Keratinocyte (primary cell): ENCODE data around the gene DCTN4. TPM values are rescaled to one million over a fixed set of nuclear protein-coding genes. Genes with fewer than 3 reads are reported as not detected.

Experiments
- DNase-seq: peaks from one replicate; pipeline ENCODE4 v3.0.0-alpha.2; 2011; ENCODE audit warnings: low read depth, missing footprints, low spot score
- FAIRE-seq: peaks from 2 replicates; lab custom pipeline; 2011; peaks lifted over from hg19 to GRCh38; lab: Jason Lieb, UNC
- H2AFZ ChIP-seq: 2 replicates; pipeline ENCODE4 v1.6.0; 2012; ENCODE audit warnings: low read length, control low read depth, inconsistent platforms; ENCODE audit not compliant: control insufficient read depth
- H3K27ac ChIP-seq: 2 replicates; pipeline ENCODE4 v1.5.1; 2011; ENCODE audit warnings: low read length; ENCODE audit not compliant: control insufficient read depth, insufficient read depth
- H3K27me3 ChIP-seq: 3 replicates; pipeline ENCODE4 v1.6.0; 2011; ENCODE audit warnings: low read length; ENCODE audit not compliant: control insufficient read depth, insufficient read depth; ENCODE audit errors: extremely low read depth
- H3K36me3 ChIP-seq, 2 experiments: 2 replicates in 1 of 2; 3 replicates in 1 of 2; pipeline ENCODE4 v1.5.1; 2011; ENCODE audit warnings: low read length in 2 of 2, mild to moderate bottlenecking in 1 of 2; ENCODE audit not compliant: control insufficient read depth in 2 of 2, insufficient read depth in 2 of 2; ENCODE audit errors: extremely low read depth in 1 of 2
- H3K4me1 ChIP-seq: 3 replicates; pipeline ENCODE4 v1.5.1; 2011; ENCODE audit warnings: low read length; ENCODE audit not compliant: control insufficient read depth, insufficient read depth; ENCODE audit errors: extremely low read depth
- H3K4me2 ChIP-seq: 3 replicates; pipeline ENCODE4 v1.6.0; 2011; ENCODE audit warnings: low read depth, low read length; ENCODE audit not compliant: control insufficient read depth, insufficient read depth; ENCODE audit errors: extremely low read depth
- H3K4me3 ChIP-seq, 3 experiments: fragments of 200-600 bp in 1 of 3; sonication (generic) in 1 of 3; 2 replicates in 2 of 3; 3 replicates in 1 of 3; pipeline ENCODE4 v1.5.1; 2011 to 2016; ENCODE audit warnings: low read length in 3 of 3, mild to moderate bottlenecking in 3 of 3, control low read depth in 2 of 3, inconsistent platforms in 1 of 3, low read depth in 1 of 3, mixed read lengths in 1 of 3, mixed run types in 1 of 3, moderate library complexity in 1 of 3; ENCODE audit not compliant: control insufficient read depth in 2 of 3, insufficient read depth in 2 of 3; ENCODE audit errors: extremely low read depth in 1 of 3
- H3K79me2 ChIP-seq: 2 replicates; pipeline ENCODE4 v1.6.0; 2012; ENCODE audit warnings: low read length; ENCODE audit not compliant: control insufficient read depth, insufficient read depth
- H3K9ac ChIP-seq: 3 replicates; pipeline ENCODE4 v1.6.0; 2011; ENCODE audit warnings: low read length; ENCODE audit not compliant: control insufficient read depth, insufficient read depth; ENCODE audit errors: extremely low read depth
- H3K9me1 ChIP-seq: 3 replicates; pipeline ENCODE4 v1.6.0; 2011; ENCODE audit warnings: low read length; ENCODE audit not compliant: control insufficient read depth, insufficient read depth; ENCODE audit errors: extremely low read depth
- H3K9me3 ChIP-seq: 2 replicates; pipeline ENCODE4 v1.5.1; 2012; ENCODE audit warnings: low read depth, low read length; ENCODE audit not compliant: control insufficient read depth
- H4K20me1 ChIP-seq: 3 replicates; pipeline ENCODE4 v1.6.0; 2011; ENCODE audit warnings: low read length; ENCODE audit not compliant: control insufficient read depth, insufficient read depth; ENCODE audit errors: extremely low read depth
- CTCF ChIP-seq, 3 experiments: IDR thresholded peaks in 1 of 3; conservative IDR thresholded peaks in 1 of 3; optimal IDR thresholded peaks in 1 of 3; 2 replicates in 2 of 3; 3 replicates in 1 of 3; pipeline versions ENCODE3 to v1.5.1; 2011; ENCODE audit warnings: low read length in 3 of 3, mild to moderate bottlenecking in 3 of 3, moderate library complexity in 2 of 3, control low read depth in 1 of 3, inconsistent platforms in 1 of 3; ENCODE audit not compliant: insufficient read depth in 2 of 3; ENCODE audit errors: extremely low read depth in 1 of 3
- EZH2 ChIP-seq: IDR thresholded peaks from one replicate; pipeline ENCODE4 v1.6.1; 2012; ENCODE audit warnings: inconsistent platforms, mild to moderate bottlenecking, low read length, moderate library complexity
- dilution Hi-C: fragments of 300-500 bp; cut with MboI; formaldehyde crosslinking; loops from one replicate; pipeline ENCODE4 v1.7.0; 2020; ENCODE audit warnings: low sequenced_read_pairs; ENCODE audit not compliant: extremely low pct_ligation_motif_present
- polyA plus RNA-seq, 5 experiments: library from polyadenylated mRNA; depleted of rRNA in 3 of 5; stranded (reverse) in 3 of 5; stranded (forward) in 1 of 5; unstranded in 1 of 5; fragments of >200 nt; gene quantifications; 1 replicate in 1 of 5; 2 replicates in 3 of 5; 3 replicates in 1 of 5; pipeline versions ENCODE4 v1.2.1 to v1.2.3, GENCODE V29; 2011 to 2012; ENCODE audit warnings: missing spikeins in 2 of 5, low read depth in 1 of 5, low replicate concordance in 1 of 5

DCTN4 gene
- polyA plus RNA-seq, 1 donor (not counting 4 experiments of a cell fraction or from before 2014, with no cell fraction given): 44.3 TPM

GRCh38 chr5:150801117-150801927 lies 42.5 kb upstream of the DCTN4 start:
- H2AFZ ChIP-seq: peak overlapping the region; percentile 85
- H3K4me1 ChIP-seq: peaks cover 8% of the 10 kb centered on the region
- peak overlapping the region; percentile 52 for H3K9ac ChIP-seq
- peak overlapping the region; percentile 97 for H3K4me2 ChIP-seq
- no peaks in the 10 kb centered on the region for H3K27me3 ChIP-seq
- H3K27ac ChIP-seq: peak overlapping the region; percentile 49
- H3K9me3 ChIP-seq: no peaks in the 10 kb centered on the region
- no peaks in the 10 kb centered on the region for H3K9me1 ChIP-seq
- peak overlapping the region in 2 of 3 experiments; percentile 13 to 50 for H3K4me3 ChIP-seq
- peak; percentile 35 to 46 (median 37) for TF ChIP-seq CTCF (optimal IDR thresholded peaks at IDR 0.05 in 1 of 3, IDR thresholded peaks at IDR 0.05 in 1 of 3, conservative IDR thresholded peaks at IDR 0.05 in 1 of 3; ENCODE audit: extremely low read depth in 1 of 3, insufficient read depth in 2 of 3, low read length in 3 of 3)
- TF ChIP-seq EZH2: no peak
- H4K20me1 ChIP-seq: no peaks in the 10 kb centered on the region
- dilution Hi-C loops: no loop called here
- FAIRE-seq (peak; percentile 13), DNase-seq (no peak)
- H3K79me2 ChIP-seq: no peaks in the 10 kb centered on the region
- peaks cover 0 to 4% of the 10 kb centered on the region in 2 experiments for H3K36me3 ChIP-seq

GRCh38 chr5:150797384-150797783 lies 38.6 kb upstream of the DCTN4 start:
- Histone ChIP-seq H3K9me3 (no peaks in the 10 kb centered on the region), H3K4me2 (no peak overlapping the region), H4K20me1 (no peaks in the 10 kb centered on the region), H3K9ac (no peak overlapping the region), H3K27me3 (no peaks in the 10 kb centered on the region), H3K4me3 (no peak overlapping the region), H3K79me2 (peaks cover 15% of the 10 kb centered on the region), H2AFZ (no peak overlapping the region), H3K9me1 (no peaks in the 10 kb centered on the region), H3K36me3 (peaks cover 6% of the 10 kb centered on the region in 2 experiments), H3K27ac (no peak overlapping the region), H3K4me1 (peaks cover 8% of the 10 kb centered on the region)
- DNase-seq: no peak
- dilution Hi-C loops: no loop called here
- no peak for FAIRE-seq
- TF ChIP-seq CTCF (optimal IDR thresholded peaks at IDR 0.05 in 1 of 3, IDR thresholded peaks at IDR 0.05 in 1 of 3, conservative IDR thresholded peaks at IDR 0.05 in 1 of 3; ENCODE audit: extremely low read depth in 1 of 3, insufficient read depth in 2 of 3, low read length in 3 of 3) (no peak), EZH2 (no peak)
